GM11168 (cell line): ENCODE results near the gene CLSTN2.

Source experiments
- in situ Hi-C: fragments of 300-500 bp; cut with MboI; formaldehyde crosslinking; loops from one replicate; pipeline ENCODE4 v1.12.0; 2022; ENCODE audit warnings: low sequenced_read_pairs; ENCODE audit not compliant: unreplicated experiment

Gene CLSTN2

DNA sequence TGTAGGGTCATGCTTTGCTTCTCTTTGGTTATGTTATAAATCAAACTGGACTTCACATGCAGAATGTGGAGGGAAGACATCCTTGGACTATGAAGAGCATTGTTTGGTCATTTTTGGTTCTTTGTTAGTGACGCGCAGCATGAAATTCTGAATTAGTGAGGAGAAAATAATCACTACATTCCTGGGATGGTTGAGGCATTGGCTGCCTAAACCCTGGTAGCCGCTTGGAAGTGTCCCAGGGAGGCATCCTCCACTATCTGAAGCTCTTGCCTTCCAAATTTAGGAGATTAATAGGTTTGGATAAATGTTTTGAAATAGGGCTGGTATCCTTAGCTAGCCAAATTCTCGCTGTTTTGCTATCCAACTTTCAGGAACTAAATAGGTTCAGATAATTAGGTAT lies 96.2 kb downstream of the CLSTN2 start:
- in situ Hi-C loops = no loop called here

DNA sequence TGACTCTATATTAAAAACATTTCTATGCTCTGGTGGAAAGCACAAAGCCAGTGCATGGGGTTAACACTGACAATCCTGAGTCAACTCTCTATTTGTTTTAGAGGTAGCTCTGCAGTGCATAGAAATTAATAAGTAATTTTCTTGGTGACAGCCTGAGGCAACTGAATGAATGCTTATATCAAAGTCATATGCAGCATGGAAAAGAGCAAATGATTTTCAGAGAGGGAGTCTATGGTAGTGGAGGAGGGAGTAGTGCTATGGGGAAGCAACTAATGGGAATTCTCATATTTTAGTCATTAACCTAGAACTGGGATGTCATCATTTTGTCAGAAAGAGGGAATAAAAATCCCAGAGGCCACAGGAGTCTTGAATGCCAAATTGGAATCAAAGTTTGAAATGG lies 99.1 kb downstream of the CLSTN2 start:
- in situ Hi-C loops = no loop called here

- in situ Hi-C loops = no loop called here
These were observed 100.9 kb downstream of the CLSTN2 start for GRCh38 chr3:140035871-140036270.

- in situ Hi-C loops = no loop called here
These were observed 115.4 kb downstream of the CLSTN2 start for GRCh38 chr3:140050396-140050795.

DNA sequence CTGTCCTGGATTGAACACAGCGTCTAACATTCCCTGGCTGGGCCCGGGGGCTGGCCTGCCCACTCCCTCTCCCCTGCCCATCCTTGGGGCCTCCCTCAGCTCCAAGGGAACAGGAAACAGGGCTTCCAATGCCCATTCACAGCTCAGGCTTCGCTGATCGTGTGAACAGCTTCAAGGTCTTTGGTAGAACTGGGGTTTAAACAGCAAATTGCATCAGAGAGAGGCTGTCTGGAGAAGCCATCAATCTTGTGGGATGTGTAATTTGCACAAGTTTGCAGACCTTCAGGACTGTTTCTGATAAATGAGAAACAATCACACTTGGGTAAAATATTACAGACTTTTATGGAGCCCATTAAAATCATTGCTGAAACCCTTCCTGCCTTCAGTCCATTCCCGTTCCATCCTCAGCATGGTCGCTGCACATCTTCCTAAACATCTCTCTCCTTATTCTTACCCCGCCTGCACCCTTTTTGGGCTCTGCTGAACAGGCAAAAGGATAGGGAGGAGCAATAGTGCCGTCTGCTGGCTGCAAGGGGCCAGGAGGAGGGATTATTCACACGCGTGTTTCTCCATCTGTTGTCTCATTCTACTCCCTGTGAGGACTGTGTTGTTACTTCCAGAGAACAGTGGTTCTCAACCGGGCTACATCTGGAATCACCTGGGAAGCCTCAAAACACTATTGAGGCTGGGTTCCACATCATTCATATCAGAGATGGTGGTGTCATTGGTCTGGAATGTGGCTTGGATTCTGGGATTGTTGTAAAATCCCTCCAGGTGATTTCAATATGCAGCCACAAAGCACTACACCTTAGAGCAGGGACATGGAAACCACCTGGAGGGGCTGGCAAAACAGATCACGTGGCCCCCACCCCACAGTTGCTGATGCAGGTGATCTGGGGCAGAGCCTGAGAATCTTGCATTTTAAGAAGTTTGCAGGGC lies 116.3 kb downstream of the CLSTN2 start:
- in situ Hi-C loops = no loop called here

DNA sequence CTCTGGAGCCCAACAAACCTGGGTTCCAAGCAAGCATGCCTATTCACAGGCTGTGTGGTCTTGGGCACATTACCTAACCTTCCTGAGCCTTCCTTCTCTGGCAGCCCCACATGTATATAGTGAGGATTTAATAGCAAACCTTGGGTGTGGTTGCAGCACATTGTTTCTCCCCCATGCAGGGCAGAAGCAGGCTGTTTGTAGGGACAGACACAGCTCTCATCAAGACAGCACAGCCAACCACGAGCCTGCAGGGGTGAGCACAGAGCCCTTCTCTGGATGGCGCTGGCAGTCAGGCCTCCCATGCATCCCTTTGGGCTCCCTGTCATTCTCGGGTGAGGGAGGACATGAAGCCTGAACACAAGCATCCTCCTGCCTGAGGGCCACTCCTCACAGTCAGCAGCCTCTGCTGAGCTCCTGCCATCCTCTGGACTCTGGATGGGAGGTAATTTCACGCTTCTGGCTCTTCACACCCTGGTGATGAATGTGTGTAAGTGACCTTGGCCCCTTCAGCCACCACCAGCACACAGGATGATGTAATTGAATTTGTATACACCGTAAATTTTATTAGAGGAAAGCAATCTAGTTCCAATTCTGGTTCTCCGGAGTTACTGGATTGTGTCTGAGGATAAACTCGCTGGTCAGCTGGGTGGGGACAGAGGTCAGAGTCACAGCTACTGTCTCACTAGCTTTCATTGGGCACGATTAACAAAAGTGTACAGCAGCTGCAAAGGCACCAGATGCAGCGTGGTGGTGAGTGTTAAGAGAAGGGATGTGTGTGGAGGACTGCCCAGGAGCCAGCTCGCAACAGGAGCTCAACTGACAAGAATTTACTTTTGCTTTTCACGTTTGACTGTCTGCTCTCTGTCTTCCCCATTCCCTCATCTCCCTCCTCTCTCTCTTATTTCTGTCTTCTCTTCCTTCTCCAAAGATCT lies 118.1 kb downstream of the CLSTN2 start:
- in situ Hi-C loops = no loop called here

- in situ Hi-C loops = no loop called here
These were observed 118.8 kb downstream of the CLSTN2 start for GRCh38 chr3:140053794-140054193.

DNA sequence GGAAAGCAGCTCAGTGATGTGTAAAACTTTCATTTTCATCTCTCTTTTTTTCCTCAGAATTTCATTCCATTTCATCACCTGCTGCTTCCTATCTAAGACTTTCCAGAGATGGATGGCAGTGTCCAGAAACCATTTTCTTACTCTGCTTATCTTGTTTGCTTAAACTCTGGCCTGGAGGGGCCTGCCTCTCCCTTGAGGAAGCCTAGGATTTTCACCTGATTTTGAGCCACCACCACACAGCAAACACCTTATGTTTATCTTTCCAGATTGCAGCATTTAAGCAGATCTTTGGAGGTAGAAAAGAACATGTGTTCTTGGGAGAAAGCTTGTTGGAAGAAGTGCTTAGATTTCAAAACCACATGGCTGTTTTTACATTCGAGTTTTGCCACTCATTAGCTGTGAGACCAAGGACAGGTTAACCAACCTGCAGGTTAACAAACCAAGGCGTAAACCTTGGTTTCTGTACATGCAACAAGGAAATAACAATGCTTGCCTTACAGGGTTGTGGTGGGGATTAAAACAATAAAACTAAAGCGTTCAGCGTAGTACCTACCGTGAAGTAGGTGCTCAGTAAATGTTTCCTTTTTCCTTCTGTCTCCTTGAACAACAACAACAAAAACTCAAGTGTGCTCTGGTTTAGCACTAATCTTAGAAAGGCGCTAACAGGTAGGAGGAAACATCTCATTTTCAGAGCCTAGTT lies 120.3 kb downstream of the CLSTN2 start:
- in situ Hi-C loops = no loop called here

GRCh38 chr3:140056047-140056446 lies 121.1 kb downstream of the CLSTN2 start:
- in situ Hi-C loops = no loop called here

DNA sequence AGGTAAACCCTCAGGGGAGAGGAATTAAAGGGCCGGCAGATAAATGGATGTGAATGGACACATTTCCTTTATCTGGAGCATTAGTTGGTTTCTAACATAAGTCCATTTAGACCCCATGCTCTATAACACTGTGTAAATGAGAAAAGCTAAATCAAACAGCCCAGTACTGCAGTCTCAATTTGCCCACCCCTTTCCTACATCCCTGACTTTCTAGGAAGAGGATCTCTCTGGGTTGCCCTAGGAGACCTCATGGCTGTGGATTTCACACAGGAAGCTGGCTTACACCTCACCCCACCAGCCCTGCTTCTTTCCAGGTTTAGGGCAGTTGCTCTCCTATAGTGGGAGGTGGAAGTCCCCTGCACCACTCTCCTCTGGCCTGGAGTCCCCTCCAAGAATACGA lies 126.2 kb downstream of the CLSTN2 start:
- in situ Hi-C loops = no loop called here

DNA sequence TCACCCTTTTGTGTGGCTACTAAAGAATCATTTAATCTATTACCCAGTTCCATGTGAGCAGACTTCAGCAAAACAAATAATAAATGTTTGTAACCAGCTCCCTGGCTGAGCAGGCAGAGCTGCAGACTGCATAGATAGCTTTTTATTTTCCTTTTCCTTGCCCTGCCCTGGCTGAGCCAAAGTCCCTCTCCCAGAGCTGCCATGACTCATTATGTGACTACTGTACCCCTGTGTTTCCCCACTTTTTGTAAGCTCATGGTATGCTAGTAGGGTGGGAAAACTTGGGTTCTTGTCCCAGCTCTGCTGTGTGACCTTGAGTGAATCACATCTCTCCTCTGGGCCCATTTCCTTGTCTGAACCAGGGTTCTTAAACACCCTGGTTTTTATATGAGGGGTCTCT lies 127.5 kb downstream of the CLSTN2 start:
- in situ Hi-C loops = no loop called here

DNA sequence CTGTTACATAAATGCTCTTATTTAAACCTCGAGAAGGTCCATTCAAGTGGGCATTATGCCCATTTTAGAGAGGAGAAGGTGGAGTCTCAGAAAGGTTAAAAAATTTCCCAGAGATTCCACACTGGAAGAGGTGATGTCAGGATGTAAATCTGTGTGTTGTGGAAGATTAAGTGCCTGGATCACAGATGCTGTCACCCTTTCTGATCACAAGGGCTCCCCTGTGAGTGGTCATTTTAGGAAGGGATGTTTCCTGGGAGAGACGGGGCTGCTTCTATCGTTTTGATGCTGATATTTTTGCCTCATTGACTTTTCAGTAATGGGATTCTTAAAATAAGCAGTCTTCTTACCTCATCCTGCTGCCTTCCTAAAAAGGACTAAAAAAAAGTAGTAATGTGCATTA lies 132.5 kb downstream of the CLSTN2 start:
- in situ Hi-C loops = no loop called here

- in situ Hi-C loops = no loop called here
These were observed 133.6 kb downstream of the CLSTN2 start for GRCh38 chr3:140068494-140069017.

GRCh38 chr3:140073278-140074045 lies 138.5 kb downstream of the CLSTN2 start:
- in situ Hi-C loops = no loop called here

DNA sequence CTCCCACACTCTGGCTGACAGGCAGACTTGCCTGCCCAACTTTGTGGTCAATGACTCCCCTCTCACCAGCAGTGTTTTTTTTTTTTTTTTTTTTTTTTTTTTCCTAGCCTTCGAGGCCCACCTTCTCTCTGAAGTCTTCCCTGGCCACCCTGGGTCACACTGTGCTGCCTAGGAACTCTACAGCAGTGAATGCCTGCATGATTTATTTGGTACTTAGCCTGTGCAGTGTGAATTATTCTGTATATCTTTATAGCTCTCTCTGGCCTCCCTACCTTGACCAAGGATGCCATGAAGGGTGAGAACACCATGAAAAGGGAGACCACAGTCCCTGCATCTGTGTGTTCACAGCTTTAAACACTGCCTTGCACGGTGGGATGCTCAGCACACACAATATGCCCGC lies 141.6 kb downstream of the CLSTN2 start:
- in situ Hi-C loops = no loop called here

- in situ Hi-C loops = no loop called here
These were observed 142.4 kb downstream of the CLSTN2 start for GRCh38 chr3:140077406-140077805.

DNA sequence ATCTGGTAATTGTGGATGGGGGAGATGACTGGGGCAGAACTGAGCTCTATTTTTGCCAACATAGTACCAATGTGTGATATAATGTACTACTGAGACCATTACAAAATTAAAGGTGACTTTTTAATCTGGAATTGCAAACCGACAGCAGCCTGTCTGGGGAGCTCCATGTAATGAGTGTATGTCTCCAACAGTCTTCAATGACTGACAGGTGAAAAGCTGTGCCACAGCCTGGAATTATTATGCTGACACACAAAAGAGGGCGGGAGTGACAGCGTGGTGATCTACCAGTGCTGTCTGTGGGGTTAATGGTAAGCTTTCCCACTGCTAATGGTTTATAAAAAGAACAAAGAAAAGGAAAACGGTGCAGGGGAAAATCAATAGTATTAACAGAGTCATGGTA lies 143.4 kb downstream of the CLSTN2 start:
- in situ Hi-C loops = no loop called here

GRCh38 chr3:140078940-140079339 lies 144.0 kb downstream of the CLSTN2 start:
- in situ Hi-C loops = no loop called here

- in situ Hi-C loops = no loop called here
These were observed 146.9 kb downstream of the CLSTN2 start for GRCh38 chr3:140081887-140082286.

DNA sequence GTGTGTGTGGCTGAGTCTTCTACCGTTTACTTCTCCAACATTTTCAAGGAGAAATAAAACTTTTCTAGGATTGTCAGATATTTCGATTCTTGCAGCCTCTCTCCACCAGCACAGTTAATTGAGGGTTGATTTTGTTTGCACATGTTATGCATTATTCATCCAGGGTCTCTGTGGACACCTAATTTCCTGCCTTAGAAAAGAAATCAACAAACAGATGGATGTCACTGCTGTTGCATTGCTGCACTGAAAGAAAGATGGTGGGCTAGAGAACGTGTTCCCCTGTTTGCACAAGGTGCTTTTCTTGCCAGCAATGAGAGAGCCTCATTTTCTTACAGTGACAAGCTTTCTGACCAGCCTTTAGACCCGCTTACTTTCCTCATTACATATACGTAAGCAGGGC lies 150.0 kb downstream of the CLSTN2 start:
- in situ Hi-C loops = no loop called here
